ENCODE measurements around the gene MINDY2.

- no peak for TF ChIP-seq CTCF (IDR thresholded peaks at IDR 0.05; ENCODE audit: low read length)
- no peak for TF ChIP-seq EZH2 (optimal IDR thresholded peaks at IDR 0.05; ENCODE audit: low read depth, low read length)
- TF ChIP-seq EZH2phosphoT487 (IDR thresholded peaks at IDR 0.05; ENCODE audit: low read length) = no peak
Observed at GRCh38 chr15:58900631-58901030, 129.5 kb downstream of the MINDY2 start.
